ENCODE data around the gene FNIP1.
"Not testable (repeated sequence)": the region's sequence is repeated elsewhere in the genome, so short reads cannot be mapped to it uniquely, and the experiment has no call there.

Gene FNIP1

GRCh38 chr5:131628990-131629389 is 167.8 kb downstream of the FNIP1 start:
- no peak overlapping the region for H3K9ac ChIP-seq (ENCODE audit: low read length)
- H3K36me3 ChIP-seq (replicated peaks; ENCODE audit: insufficient read depth, low read length) = no peaks in the 10 kb centered on the region
- H4K20me1 ChIP-seq (ENCODE audit: insufficient read depth, low read length) = peaks cover 11% of the 10 kb centered on the region; the same call in 1 of the 2 replicates
- TF ChIP-seq EZH2 (optimal IDR thresholded peaks at IDR 0.05; ENCODE audit: low read depth, low read length) = no peak
- no peak for TF ChIP-seq EZH2phosphoT487 (IDR thresholded peaks at IDR 0.05; ENCODE audit: low read length)
- TF ChIP-seq CTCF (IDR thresholded peaks at IDR 0.05; ENCODE audit: low read length) = no peak
- no peaks in the 10 kb centered on the region for H3F3A ChIP-seq (ENCODE audit: insufficient read depth, low read length)
- no peaks in the 10 kb centered on the region for H3K27me3 ChIP-seq (replicated peaks; ENCODE audit: insufficient read depth, low read length)
- no peak for DNase-seq
- H3K4me1 ChIP-seq (ENCODE audit: low read length) = peaks cover 10% of the 10 kb centered on the region
- H3K9me3 ChIP-seq (replicated peaks; ENCODE audit: insufficient read depth, low read length) = no peaks in the 10 kb centered on the region
- no peak overlapping the region for H3K4me3 ChIP-seq (ENCODE audit: low read length)
- H3K9me2 ChIP-seq (replicated peaks; ENCODE audit: insufficient read depth, low read length) = no peaks in the 10 kb centered on the region
- H3K4me2 ChIP-seq (ENCODE audit: low read depth, low read length) = no peak overlapping the region
- peaks cover 99% of the 10 kb centered on the region for H3K79me2 ChIP-seq (ENCODE audit: low read length)
- H2AFZ ChIP-seq (ENCODE audit: low read length) = no peak overlapping the region
- H3K27ac ChIP-seq (ENCODE audit: low read length) = no peak overlapping the region

GRCh38 chr5:131627207-131627865 is 169.5 kb downstream of the FNIP1 start:
- Histone ChIP-seq H4K20me1 (ENCODE audit: insufficient read depth, low read length) (peaks cover 12% of the 10 kb centered on the region; the same call in 1 of the 2 replicates), H3K27ac (ENCODE audit: low read length) (no peak overlapping the region), H3K9ac (ENCODE audit: low read length) (no peak overlapping the region), H3F3A (ENCODE audit: insufficient read depth, low read length) (no peaks in the 10 kb centered on the region), H2AFZ (ENCODE audit: low read length) (no peak overlapping the region), H3K4me3 (ENCODE audit: low read length) (no peak overlapping the region), H3K9me3 (replicated peaks; ENCODE audit: insufficient read depth, low read length) (no peaks in the 10 kb centered on the region), H3K9me2 (replicated peaks; ENCODE audit: insufficient read depth, low read length) (no peaks in the 10 kb centered on the region), H3K79me2 (ENCODE audit: low read length) (peaks cover 99% of the 10 kb centered on the region), H3K36me3 (replicated peaks; ENCODE audit: insufficient read depth, low read length) (no peaks in the 10 kb centered on the region), H3K4me2 (ENCODE audit: low read depth, low read length) (no peak overlapping the region), H3K27me3 (replicated peaks; ENCODE audit: insufficient read depth, low read length) (no peaks in the 10 kb centered on the region), H3K4me1 (ENCODE audit: low read length) (peaks cover 4% of the 10 kb centered on the region)
- TF ChIP-seq EZH2phosphoT487 (IDR thresholded peaks at IDR 0.05; ENCODE audit: low read length) = no peak
- TF ChIP-seq CTCF (IDR thresholded peaks at IDR 0.05; ENCODE audit: low read length) = no peak
- no peak for DNase-seq

GRCh38 chr5:131622633-131623032 is 174.2 kb downstream of the FNIP1 start:
- H3K4me1 ChIP-seq (ENCODE audit: low read length) = no peaks in the 10 kb centered on the region
- no peaks in the 10 kb centered on the region for H3K36me3 ChIP-seq (replicated peaks; ENCODE audit: insufficient read depth, low read length)
- DNase-seq = no peak
- no peaks in the 10 kb centered on the region for H3K27me3 ChIP-seq (replicated peaks; ENCODE audit: insufficient read depth, low read length)
- no peaks in the 10 kb centered on the region for H3F3A ChIP-seq (ENCODE audit: insufficient read depth, low read length)
- no peaks in the 10 kb centered on the region for H3K9me3 ChIP-seq (replicated peaks; ENCODE audit: insufficient read depth, low read length)
- peaks cover 18% of the 10 kb centered on the region; the same call in 1 of the 2 replicates for H4K20me1 ChIP-seq (ENCODE audit: insufficient read depth, low read length)
- H3K79me2 ChIP-seq (ENCODE audit: low read length) = peaks cover 99% of the 10 kb centered on the region
- no peak overlapping the region for H2AFZ ChIP-seq (ENCODE audit: low read length)
- TF ChIP-seq EZH2 (optimal IDR thresholded peaks at IDR 0.05; ENCODE audit: low read depth, low read length) = no peak
- TF ChIP-seq EZH2phosphoT487 (IDR thresholded peaks at IDR 0.05; ENCODE audit: low read length) = no peak
- TF ChIP-seq CTCF (IDR thresholded peaks at IDR 0.05; ENCODE audit: low read length) = no peak
- H3K4me3 ChIP-seq (ENCODE audit: low read length) = no peak overlapping the region
- H3K27ac ChIP-seq (ENCODE audit: low read length) = no peak overlapping the region
- H3K9ac ChIP-seq (ENCODE audit: low read length) = no peak overlapping the region
- no peaks in the 10 kb centered on the region for H3K9me2 ChIP-seq (replicated peaks; ENCODE audit: insufficient read depth, low read length)
- H3K4me2 ChIP-seq (ENCODE audit: low read depth, low read length) = no peak overlapping the region

GRCh38 chr5:131621164-131621563 is 175.7 kb downstream of the FNIP1 start:
- H3K4me2 ChIP-seq (ENCODE audit: low read depth, low read length); H3K9me2 ChIP-seq (replicated peaks; ENCODE audit: insufficient read depth, low read length); H3K4me1 ChIP-seq (ENCODE audit: low read length); H3K27ac ChIP-seq (ENCODE audit: low read length); H3K9ac ChIP-seq (ENCODE audit: low read length); H2AFZ ChIP-seq (ENCODE audit: low read length); H3K9me3 ChIP-seq (replicated peaks; ENCODE audit: insufficient read depth, low read length); H3K27me3 ChIP-seq (replicated peaks; ENCODE audit: insufficient read depth, low read length); H3K4me3 ChIP-seq (ENCODE audit: low read length); DNase-seq; H3K36me3 ChIP-seq (replicated peaks; ENCODE audit: insufficient read depth, low read length); H3F3A ChIP-seq (ENCODE audit: insufficient read depth, low read length): not testable (repeated sequence)
- peaks cover 99% of the 10 kb centered on the region for H3K79me2 ChIP-seq (ENCODE audit: low read length)
- H4K20me1 ChIP-seq (ENCODE audit: insufficient read depth, low read length) = peaks cover 15% of the 10 kb centered on the region; the same call in 1 of the 2 replicates
